Measurements from ENCODE around the gene PTP4A1.
"Not testable (repeated sequence)": the region's sequence is repeated elsewhere in the genome, so short reads cannot be mapped to it uniquely, and the experiment has no call there.

The PTP4A1 gene

DNA sequence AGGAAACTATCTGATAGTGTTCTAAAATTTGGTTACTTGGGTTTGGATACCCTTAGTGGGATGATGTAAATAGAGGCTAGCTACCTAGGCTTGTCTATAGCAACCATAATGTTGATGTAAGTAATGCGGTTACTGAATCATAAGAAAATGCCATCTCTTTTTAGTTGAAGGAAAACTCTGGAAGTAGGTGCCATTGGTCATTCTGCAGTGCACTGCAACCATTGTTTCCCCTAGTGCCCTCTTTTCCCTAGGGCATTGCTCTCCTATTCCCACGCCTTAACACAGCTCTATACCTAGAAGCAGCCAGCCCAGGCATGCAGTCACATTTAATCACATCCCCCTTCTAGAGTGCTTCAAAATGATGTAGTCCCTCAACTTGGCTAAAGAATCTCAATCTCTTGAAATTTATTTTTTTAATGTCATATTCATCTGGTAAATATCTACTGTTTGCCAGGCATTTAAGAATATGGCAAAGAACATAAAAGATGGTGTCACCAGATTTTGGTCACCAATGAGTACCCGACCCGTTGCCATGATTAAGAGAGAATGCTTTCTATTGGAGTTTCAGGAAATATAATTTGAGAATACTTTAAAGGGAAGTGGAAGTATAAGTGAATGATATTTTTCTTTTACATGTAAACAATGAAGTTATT is 10.4 kb downstream of the PTP4A1 start:
- DNase-seq (ENCODE audit: low read depth), result no peak

DNA sequence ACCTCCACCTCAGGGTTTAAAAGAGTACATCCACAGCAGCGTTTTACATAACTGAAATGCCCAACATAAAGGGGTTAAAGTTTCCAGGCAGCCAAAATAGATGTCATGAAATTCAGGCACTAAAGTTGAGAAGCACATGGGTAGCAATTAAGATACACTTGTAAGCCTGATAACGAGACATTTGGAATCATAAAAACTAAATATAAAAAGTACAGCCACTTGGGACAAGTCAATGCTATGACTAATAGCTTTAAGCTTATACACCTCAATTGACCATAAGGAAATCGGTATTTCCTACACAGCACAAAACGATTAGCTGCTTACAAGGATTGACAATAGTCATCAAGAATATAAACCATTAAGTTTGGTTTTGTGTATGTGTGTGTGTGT is 11.8 kb downstream of the PTP4A1 start:
- no peak for DNase-seq (ENCODE audit: low read depth)

DNA sequence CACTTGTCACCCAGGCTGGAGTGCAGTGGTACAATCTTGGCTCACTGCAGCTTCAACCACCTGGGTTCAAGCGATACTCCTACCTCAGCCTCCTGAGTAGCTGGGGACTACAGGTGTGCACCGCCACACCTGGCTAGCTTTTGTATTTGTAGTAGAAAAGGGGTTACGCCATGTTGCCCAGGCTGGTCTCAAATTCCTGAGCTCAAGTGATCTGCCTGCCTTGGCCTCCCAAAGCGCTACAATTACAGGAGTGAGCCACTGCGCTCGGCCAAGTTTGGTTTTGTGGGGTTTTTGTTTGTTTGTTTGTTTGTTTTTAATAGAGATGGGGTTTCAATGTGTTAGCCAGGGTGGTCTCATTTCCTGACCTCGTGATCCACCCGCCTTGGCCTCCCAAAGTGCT is 12.3 kb downstream of the PTP4A1 start:
- no peak for DNase-seq (ENCODE audit: low read depth)

DNA sequence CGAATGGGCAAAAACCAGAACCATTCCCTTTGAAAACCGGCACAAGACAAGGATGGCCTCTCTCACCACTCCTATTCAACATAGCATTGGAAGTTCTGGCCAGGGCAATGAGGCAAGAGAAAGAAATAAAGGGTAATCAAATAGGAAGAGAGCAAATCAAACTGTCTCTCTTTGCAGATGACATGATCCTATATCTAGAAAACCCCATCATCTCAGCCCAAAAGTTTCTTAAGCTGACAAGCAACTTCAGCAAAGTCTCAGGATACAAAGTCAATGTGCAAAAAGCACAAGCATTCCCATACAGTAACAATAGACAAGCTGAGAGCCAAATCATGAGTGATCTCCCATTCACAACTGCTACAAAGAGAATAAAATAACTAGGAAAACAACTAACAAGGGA is 13.4 kb downstream of the PTP4A1 start:
- not testable (repeated sequence) for DNase-seq (ENCODE audit: low read depth)

DNA sequence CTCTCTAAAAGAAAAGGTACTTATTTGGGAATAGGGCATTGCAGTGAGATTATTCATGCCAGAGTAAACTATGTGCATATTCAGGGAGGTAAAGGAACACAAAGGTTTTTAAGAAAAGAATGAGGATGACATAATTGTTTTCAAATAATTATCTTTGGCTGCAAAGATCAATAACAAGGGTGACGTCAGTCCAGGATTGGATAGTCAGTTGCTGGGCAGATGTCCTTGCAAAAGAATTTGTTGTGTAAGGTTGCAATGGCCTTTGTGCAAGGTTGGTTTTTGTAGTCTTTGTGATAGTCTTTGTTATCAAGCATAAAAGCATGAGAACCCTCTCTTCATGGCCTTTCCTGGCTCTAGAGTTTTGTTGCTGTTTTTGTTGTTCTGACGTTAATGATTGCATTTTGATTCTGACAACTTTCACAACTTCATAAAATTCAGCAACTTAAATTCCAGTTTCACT is 17.7 kb downstream of the PTP4A1 start:
- no peak for DNase-seq (ENCODE audit: low read depth)

DNA sequence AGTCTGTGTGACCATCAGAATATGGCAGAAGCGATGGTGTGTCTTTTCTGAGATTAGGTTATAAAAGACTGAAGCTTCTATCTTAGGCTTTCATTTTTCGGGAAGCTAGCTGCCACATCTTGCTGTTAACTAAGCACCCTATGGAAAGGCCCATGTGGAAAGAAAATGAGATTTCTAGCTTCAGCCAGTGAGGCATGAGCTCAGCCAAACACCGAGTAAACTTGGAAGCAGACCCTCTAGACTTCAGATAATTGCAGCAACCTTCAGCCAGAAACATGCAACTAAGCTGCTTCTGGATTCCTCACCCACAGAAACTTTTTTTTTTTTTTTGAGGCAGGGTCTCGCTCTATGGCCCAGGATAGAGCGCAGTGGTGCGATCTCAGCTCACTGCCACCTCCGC is 20.6 kb downstream of the PTP4A1 start:
- no peak for DNase-seq (ENCODE audit: low read depth)

DNA sequence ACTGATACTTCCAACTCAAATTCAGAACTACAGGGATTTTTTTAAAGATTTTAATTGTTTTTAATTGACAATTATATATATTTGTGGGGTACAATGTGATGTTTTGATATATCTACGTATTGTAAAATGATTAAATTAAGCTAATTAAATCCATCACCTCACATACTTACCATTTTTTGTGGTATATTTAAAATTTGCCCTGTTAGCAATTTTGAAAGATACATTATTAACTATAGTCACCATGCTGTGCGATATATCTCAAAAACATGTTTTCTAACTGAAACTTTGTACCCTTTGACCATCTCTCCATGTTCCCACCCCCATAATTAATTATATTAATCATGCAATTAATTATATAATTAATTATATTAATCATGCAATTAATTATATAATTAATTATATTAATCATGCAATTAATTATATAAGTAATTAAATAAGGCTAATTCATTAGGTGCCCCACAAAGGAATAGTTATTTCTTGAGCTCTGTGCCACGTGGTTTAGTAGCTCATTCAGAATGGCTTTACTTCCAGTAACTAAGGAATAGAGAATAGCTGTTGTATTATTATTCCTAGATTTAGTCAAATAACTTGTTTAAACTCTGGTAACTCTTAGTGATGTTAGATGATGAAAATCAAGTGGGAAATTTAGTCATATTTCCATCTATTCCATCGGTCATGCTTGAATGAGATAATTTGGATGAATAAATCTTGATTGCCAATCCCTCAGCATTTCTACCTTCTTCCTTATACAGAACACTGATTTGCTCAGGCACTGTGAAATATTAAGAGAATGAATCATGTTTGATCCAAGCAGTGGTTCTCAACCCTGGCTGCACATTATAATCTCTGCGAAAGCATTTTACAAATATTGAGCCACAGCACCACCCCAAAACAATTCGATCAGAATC is 25.1 kb downstream of the PTP4A1 start:
- DNase-seq (ENCODE audit: low read depth), result no peak

DNA sequence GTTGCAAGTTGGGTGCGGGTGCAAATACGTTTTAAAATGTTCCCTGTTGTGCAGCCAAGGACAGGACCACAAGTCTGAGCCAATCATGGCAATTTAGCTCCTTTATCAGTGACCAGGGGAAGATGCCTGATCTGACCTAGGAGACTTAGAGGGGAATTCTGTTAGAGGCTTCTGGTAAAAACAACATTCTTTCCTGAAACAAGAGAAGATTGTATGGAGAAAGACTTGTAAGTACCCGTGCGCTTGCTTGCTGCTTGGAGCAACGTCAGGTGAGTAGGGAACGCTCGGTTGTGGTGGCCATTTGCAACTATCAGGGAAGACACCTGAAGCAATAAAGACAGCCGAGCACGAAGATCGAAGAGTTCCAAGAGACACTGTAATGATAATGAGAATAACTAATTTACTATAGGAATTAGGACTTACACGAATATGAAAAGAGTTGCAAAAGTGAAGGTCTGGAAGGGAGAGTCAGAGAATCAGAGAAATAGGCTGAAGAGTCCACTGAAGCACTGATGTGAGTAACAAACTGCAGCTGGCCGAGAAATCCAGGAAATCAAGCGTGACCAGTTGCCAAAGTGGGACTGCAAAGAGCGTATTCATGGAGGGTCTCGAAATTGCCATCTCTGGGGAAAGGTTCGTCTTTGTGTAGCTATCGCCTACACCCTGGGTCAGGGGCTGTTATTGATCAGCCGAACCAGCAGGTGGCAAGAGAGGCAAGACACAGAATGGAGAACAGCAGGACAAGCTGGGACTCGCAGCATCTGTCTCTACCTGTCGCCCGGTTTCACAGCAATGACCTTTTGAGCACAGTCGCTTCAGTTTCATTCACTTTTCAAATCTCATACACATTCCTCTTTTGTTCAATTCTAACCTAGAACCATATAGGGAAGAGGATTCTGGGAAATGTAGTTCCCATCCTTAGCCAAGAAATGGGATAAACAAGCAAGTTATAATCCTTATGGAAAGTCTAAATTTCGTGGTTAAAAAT is 26.1 kb downstream of the PTP4A1 start:
- peak; percentile 44 for DNase-seq (ENCODE audit: low read depth)

DNA sequence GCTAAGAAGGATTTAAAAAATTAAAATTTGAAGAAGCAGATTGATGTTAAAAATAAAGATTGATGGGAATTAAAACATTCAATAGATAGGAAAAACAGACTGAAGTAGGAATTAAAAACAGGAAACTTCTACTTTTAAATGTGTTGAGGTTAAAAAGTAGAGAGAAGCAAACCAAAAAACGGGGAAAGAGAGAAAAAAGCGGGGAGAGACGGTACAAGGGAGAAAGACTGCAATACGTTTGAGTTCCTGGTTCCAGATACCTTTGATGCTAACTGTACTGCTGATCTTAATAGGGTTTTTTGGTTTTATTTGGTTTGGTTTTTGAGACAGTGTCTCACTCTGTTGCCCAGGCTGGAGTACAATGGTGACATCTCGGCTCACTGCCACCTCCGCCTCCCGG is 27.0 kb downstream of the PTP4A1 start:
- no peak for DNase-seq (ENCODE audit: low read depth)

DNA sequence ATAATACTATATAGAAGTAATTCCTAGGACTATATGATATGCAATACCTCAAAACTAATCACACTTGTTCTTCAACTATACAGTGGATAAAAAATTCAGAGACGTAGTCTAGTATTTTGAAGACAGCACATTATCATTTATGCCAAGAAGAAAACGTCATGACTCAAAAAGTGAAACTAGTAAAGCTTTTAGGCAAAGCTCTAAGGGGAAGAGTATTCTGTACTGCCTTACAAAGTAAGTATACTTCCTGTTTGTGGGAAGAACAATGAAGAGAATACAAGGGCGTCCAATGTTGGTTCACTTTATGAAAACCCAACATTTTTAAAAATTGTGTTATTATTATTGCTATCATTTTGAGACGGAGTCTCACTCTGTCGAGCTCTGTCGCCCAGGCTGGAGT is 27.9 kb downstream of the PTP4A1 start:
- DNase-seq (ENCODE audit: low read depth), result no peak

DNA sequence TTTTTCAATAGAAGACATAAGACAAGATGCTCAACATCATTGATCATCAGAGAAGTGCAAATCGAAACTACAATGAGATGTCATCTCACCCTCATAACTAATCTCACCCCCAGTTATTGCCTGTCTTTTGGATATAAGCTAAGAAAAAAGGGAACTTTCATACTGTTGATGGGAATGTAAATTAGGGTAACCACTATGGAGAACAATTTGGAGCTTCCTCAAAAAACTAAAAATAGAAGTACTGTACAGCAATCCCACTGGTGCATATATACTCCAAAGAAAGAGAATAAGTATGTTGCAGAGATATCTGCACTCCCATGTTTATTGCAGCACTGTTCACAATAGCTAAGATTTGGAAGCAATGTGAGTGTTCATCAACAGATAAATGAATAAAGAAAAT is 37.0 kb downstream of the PTP4A1 start:
- DNase-seq (ENCODE audit: low read depth), result no peak

DNA sequence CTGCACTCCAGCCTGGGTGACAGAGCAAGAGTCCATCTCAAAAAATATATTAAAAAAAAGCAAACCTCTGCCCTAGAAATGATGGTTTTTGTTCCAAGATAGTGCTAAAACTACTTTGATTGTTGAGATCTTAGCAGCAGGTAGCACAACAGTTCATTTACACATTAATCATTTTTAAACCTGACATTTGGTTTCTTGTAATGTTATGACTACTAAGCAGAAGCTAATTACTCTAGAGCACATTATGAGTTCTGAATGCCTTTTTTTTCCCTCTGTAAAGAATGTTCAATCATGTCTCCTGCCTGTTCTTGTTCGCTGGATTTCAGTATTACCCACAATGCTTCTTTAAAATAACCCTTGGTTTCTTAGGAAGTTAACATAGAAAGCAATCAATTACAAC is 38.7 kb downstream of the PTP4A1 start:
- DNase-seq (ENCODE audit: low read depth), result no peak

DNA sequence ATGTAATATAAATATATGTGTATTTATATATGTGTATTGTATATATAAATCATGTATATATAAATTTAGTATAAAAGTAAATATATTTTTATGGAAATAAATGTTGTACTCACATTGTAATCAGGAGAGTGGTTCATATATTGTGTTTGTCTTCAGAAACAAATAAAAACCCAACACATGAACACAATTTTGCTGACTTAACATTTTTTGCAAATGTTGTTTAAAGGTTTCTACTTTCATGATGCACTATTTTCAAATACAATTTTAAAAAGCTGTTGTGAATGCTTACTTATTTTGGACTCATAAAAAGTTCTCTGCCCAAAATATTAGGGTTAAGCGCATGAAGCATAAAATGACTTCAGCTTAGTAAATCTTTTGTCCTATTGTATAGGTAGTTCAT is 39.3 kb downstream of the PTP4A1 start:
- DNase-seq (ENCODE audit: low read depth), result no peak

DNA sequence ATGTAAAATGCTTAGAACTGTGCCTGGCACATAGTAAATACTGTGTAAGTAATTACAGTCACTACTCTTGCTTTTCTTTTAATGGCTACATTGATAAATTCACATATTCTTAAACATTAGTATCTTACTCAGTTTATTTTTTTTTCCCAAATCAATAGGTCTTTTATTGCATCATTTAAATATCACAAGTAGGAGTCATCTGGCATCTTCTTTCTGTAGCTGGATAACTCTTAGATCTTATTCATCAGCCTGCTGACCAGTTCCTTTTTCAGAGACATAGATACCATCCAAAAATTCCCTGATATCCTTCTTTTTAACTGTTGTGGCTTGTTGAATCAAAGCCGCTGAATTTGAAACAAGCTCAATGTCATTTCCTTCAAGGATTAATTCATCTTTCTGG is 43.3 kb downstream of the PTP4A1 start:
- DNase-seq (ENCODE audit: low read depth), result no peak

All from stimulated activated CD8-positive, alpha-beta memory T cell treated with anti-CD3 and anti-CD28 coated beads, Interleukin-12 subunit alpha, Interleukin-12 subunit beta, amount 100 ng/mL, for 4 hours (primary cell).